Colonic mucosa (tissue), 4 donors: ENCODE measurements around the gene MYADM. TPM values are rescaled to one million over a fixed set of nuclear protein-coding genes. Genes with fewer than 3 reads are reported as not detected.

ENCODE experiments used
- DNase-seq: peaks from one replicate; pipeline ENCODE4 v3.0.0-alpha.2; 2020
- H3K27ac ChIP-seq: fragments of 200-600 bp; one replicate; pipeline ENCODE4 v1.8.0; 2021
- H3K27me3 ChIP-seq: fragments of 200-600 bp; one replicate; pipeline ENCODE4 v1.8.0; 2021
- H3K36me3 ChIP-seq: fragments of 200-600 bp; one replicate; pipeline ENCODE4 v1.8.0; 2021
- H3K4me1 ChIP-seq: fragments of 200-600 bp; one replicate; pipeline ENCODE4 v1.8.0; 2021; ENCODE audit warnings: mild to moderate bottlenecking
- H3K4me3 ChIP-seq: fragments of 200-600 bp; one replicate; pipeline ENCODE4 v1.8.0; 2021
- H3K9ac ChIP-seq, 2 donors: one replicate each; pipeline ENCODE4 v1.7.0; 2013; ENCODE audit warnings: control low read depth in 2 of 2, low read depth in 2 of 2, low read length in 2 of 2
- H3K9me3 ChIP-seq: fragments of 200-600 bp; one replicate; pipeline ENCODE4 v1.8.0; 2021
- intact Hi-C: fragments of 100-400 bp; cut with DNase I; formaldehyde crosslinking; loops from one replicate; pipeline ENCODE4 v1.14.1; 2022
- total RNA-seq, 2 donors: library from RNA; stranded (reverse); fragmentation: NEBNext Ultra II Directional in 1 of 2; extraction: Animal tissue kit (Norgen Biotek cat#: 25700) in 1 of 2; gene quantifications; one replicate each; pipeline ENCODE4 v1.2.1, GENCODE V29; 2021
- TF ChIP-seq, protein P1 (sequence below): fragments of 200-600 bp; IDR thresholded peaks from one replicate; pipeline ENCODE4 v1.8.0; 2022; ENCODE audit warnings: antibody characterized with exemption, mild to moderate bottlenecking
- donor health status: healthy.
- donor health status: DM: no; HTN: no; CAD: no.
- donor health status: DM: no; HTN: no; CAD: no.

MYADM gene
- total RNA-seq, 2 donors from 2014 or later: 80.5 to 110 TPM

- intact Hi-C loops: no loop called here
- no peaks in the 10 kb centered on the region for H3K9me3 ChIP-seq
These were observed 17.4 kb downstream of the MYADM start for GRCh38 chr19:53885036-53885435.

DNA sequence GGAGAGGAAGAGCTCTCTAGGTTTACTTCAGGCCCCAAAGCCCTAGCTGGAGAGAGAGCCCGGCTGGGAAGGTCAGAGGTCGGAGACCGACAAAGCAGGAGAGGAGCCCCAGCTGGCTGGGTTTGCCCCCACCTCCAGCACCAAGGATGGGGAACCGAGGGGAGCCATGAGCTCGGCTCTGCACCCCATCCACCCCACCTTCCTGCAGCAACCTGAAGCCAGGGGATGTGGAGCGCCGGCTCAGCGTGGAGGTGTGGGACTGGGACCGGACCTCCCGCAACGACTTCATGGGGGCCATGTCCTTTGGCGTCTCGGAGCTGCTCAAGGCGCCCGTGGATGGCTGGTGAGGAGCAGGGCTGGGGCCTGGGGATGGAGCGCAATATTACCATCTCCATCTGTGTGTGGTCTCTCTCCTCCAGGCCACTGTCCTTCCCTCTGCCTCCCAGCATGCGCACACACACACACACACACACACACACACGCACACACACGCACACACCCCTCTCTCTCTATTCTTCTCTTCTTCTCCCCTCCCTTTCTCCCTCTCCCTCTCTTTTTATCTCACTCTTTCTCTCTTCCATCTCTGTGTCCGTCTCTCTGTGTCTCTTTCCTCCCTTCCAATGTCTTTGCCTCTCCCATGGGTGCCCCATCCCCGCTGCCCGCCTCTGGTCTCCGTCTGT is 24.8 kb downstream of the MYADM start:
- no peaks in the 10 kb centered on the region for H3K4me1 ChIP-seq
- H3K27me3 ChIP-seq: no peaks in the 10 kb centered on the region
- intact Hi-C loops: no loop called here
- TF ChIP-seq, protein P1, sequence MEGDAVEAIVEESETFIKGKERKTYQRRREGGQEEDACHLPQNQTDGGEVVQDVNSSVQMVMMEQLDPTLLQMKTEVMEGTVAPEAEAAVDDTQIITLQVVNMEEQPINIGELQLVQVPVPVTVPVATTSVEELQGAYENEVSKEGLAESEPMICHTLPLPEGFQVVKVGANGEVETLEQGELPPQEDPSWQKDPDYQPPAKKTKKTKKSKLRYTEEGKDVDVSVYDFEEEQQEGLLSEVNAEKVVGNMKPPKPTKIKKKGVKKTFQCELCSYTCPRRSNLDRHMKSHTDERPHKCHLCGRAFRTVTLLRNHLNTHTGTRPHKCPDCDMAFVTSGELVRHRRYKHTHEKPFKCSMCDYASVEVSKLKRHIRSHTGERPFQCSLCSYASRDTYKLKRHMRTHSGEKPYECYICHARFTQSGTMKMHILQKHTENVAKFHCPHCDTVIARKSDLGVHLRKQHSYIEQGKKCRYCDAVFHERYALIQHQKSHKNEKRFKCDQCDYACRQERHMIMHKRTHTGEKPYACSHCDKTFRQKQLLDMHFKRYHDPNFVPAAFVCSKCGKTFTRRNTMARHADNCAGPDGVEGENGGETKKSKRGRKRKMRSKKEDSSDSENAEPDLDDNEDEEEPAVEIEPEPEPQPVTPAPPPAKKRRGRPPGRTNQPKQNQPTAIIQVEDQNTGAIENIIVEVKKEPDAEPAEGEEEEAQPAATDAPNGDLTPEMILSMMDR: no peak
- no peaks in the 10 kb centered on the region for H3K36me3 ChIP-seq
- no peak for DNase-seq
- H3K4me3 ChIP-seq: no peak overlapping the region
- H3K27ac ChIP-seq: no peak overlapping the region
- H3K9me3 ChIP-seq: no peaks in the 10 kb centered on the region
- H3K9ac ChIP-seq: no peak overlapping the region

More at GRCh38 chr19:53885036-53885435, 17.4 kb downstream of the MYADM start:
- peaks cover 6% of the 10 kb centered on the region for H3K4me1 ChIP-seq
- peaks cover 24% of the 10 kb centered on the region for H3K27me3 ChIP-seq
- H3K4me3 ChIP-seq: no peak overlapping the region
- H3K9ac ChIP-seq: no peak overlapping the region
- TF ChIP-seq, protein P1: no peak
- no peak overlapping the region for H3K27ac ChIP-seq
- DNase-seq: no peak
- H3K36me3 ChIP-seq: no peaks in the 10 kb centered on the region

GRCh38 chr19:53892981-53893325 is 25.3 kb downstream of the MYADM start:
- no peaks in the 10 kb centered on the region for H3K9me3 ChIP-seq
- no peak for DNase-seq
- intact Hi-C loops: no loop called here
- H3K27me3 ChIP-seq: no peaks in the 10 kb centered on the region
- H3K9ac ChIP-seq: no peak overlapping the region
- H3K27ac ChIP-seq: no peak overlapping the region
- no peak overlapping the region for H3K4me3 ChIP-seq
- H3K4me1 ChIP-seq: no peaks in the 10 kb centered on the region
- TF ChIP-seq, protein P1: no peak
- no peaks in the 10 kb centered on the region for H3K36me3 ChIP-seq

GRCh38 chr19:53894707-53895106 is 27.0 kb downstream of the MYADM start:
- Histone ChIP-seq H3K4me1 (no peaks in the 10 kb centered on the region), H3K27me3 (no peaks in the 10 kb centered on the region), H3K27ac (no peak overlapping the region), H3K9me3 (no peaks in the 10 kb centered on the region), H3K4me3 (no peak overlapping the region), H3K36me3 (no peaks in the 10 kb centered on the region), H3K9ac (no peak overlapping the region)
- TF ChIP-seq, protein P1: no peak
- DNase-seq: no peak
- intact Hi-C loops: no loop called here

- intact Hi-C loops: no loop called here
- Histone ChIP-seq H3K27me3 (no peaks in the 10 kb centered on the region), H3K9ac (no peak overlapping the region), H3K4me3 (no peak overlapping the region), H3K36me3 (no peaks in the 10 kb centered on the region), H3K4me1 (no peaks in the 10 kb centered on the region), H3K9me3 (no peaks in the 10 kb centered on the region), H3K27ac (no peak overlapping the region)
- TF ChIP-seq, protein P1: no peak
- no peak for DNase-seq
These were observed 29.0 kb downstream of the MYADM start for GRCh38 chr19:53896682-53897081.
